ENCODE data around the gene PTPN1. TPM values are rescaled to one million over a fixed set of nuclear protein-coding genes. Genes with fewer than 3 reads are reported as not detected.

PTPN1 gene
- total RNA-seq, 1 donor from 2014 or later, result 78.2 TPM

DNA sequence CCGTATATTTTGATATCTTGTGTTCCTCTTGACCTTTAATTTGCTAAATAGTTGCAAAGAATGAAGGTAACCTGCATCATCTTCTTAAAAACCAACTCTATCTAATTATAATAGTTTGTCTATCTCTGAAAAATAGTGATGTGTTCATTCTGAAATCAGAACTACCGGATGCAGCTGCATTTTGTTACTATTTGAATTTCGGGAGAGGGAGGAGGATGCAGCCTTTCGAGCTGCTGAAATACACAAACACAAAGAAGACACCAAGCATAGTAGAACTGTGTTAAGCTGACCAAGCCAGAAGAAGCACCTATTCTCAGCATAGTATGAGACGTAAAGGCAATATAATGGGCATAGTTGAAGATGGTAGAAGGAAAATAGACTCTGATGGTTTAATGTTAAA, 33.1 kb downstream of the PTPN1 start:
- H3K9me3 ChIP-seq, result no peaks in the 10 kb centered on the region
- peaks cover 97% of the 10 kb centered on the region for H3K4me1 ChIP-seq
- intact Hi-C loops (cut with DNase I), result no loop called here
- ATAC-seq (no peak), DNase-seq (no peak)
- H3K27me3 ChIP-seq (ENCODE audit: low read depth), result no peaks in the 10 kb centered on the region
- H3K4me3 ChIP-seq, result no peak overlapping the region
- peaks cover 1% of the 10 kb centered on the region for H3K36me3 ChIP-seq
- H3K27ac ChIP-seq, result peak overlapping the region; percentile 79
- TF ChIP-seq, protein P1, sequence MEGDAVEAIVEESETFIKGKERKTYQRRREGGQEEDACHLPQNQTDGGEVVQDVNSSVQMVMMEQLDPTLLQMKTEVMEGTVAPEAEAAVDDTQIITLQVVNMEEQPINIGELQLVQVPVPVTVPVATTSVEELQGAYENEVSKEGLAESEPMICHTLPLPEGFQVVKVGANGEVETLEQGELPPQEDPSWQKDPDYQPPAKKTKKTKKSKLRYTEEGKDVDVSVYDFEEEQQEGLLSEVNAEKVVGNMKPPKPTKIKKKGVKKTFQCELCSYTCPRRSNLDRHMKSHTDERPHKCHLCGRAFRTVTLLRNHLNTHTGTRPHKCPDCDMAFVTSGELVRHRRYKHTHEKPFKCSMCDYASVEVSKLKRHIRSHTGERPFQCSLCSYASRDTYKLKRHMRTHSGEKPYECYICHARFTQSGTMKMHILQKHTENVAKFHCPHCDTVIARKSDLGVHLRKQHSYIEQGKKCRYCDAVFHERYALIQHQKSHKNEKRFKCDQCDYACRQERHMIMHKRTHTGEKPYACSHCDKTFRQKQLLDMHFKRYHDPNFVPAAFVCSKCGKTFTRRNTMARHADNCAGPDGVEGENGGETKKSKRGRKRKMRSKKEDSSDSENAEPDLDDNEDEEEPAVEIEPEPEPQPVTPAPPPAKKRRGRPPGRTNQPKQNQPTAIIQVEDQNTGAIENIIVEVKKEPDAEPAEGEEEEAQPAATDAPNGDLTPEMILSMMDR (IDR thresholded peaks at IDR 0.05), result no peak

DNA sequence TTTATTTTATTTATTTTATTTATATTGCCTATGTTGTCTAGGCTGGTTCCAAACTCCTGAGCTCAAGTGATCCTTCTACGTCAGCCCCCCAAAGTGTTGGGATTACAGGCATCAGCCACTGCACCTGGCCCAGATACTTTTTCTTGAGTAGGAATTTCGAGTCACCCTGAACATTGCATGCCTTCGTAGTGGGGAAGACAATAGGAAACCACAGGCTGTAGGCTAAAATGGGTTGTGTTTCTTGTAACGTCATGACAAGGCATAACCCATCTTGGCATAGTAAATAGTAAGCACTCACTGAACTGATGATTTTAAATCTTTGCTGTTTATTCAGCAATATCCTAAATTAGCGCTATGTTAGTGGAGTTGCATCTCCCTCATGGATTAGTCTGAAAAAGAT, 34.9 kb downstream of the PTPN1 start:
- ATAC-seq, result no peak
- TF ChIP-seq, protein P1 (IDR thresholded peaks at IDR 0.05), result no peak
- intact Hi-C loops (cut with DNase I), result no loop called here
- Histone ChIP-seq H3K36me3 (peaks cover 9% of the 10 kb centered on the region), H3K27ac (no peak overlapping the region), H3K4me1 (peaks cover 98% of the 10 kb centered on the region), H3K27me3 (ENCODE audit: low read depth) (no peaks in the 10 kb centered on the region), H3K4me3 (no peak overlapping the region), H3K9me3 (no peaks in the 10 kb centered on the region)
- DNase-seq, result no peak

DNA sequence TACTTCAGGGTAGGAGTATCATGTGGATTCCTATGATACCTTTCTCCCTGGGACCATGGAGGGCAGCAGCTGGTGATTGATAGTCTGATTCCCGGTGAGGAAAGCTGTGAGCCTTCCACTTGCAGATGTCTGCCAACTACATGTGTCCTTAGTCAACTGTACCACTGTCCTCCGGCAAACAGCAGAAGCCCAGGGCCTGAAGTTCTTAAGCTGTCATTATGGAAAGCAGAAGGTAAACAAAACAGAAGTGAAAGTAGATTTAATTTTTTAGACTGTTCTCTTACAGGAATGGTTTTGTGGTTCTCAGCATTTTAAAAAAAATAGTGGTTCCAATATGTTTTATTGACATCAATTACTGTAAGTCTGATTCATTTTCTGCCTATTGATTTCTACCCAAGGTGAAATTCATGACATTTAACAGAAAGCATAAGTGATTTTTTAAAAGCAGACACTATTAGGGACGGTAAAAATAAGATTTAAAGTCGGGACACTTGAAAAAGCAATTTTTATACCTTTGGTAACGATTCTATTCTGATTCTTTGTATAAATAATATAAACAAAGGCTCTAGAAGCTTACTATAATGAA, 36.6 kb downstream of the PTPN1 start:
- Histone ChIP-seq H3K36me3 (peaks cover 9% of the 10 kb centered on the region), H3K9me3 (no peaks in the 10 kb centered on the region), H3K27ac (peak overlapping the region; percentile 40), H3K4me3 (no peak overlapping the region), H3K4me1 (peaks cover 99% of the 10 kb centered on the region), H3K27me3 (ENCODE audit: low read depth) (no peaks in the 10 kb centered on the region)
- DNase-seq, result no peak
- ATAC-seq, result peak; percentile 22 to 28
- TF ChIP-seq, protein P1 (IDR thresholded peaks at IDR 0.05), result no peak
- intact Hi-C loops (cut with DNase I), result no loop called here

DNA sequence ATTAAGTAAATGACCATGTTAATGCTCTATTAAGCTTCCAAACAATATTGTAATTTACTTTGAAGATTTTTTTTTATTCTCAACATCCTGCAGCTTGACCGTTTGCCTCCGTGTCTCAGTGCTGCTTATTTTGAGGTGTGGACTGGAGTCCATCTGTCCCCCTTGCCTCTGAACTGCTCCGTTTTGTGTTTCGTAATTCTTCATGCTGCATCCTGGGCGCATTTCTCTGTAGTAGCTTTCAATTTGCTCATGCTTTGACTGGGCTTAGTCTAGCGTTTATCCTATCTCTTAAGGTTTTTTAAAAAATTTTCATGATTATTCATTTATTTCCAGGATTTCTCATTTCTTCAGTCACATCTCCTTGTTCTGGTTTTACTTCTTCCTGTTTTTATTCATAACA, 37.8 kb downstream of the PTPN1 start:
- Histone ChIP-seq H3K4me1 (peaks cover 94% of the 10 kb centered on the region), H3K36me3 (peaks cover 9% of the 10 kb centered on the region), H3K27me3 (ENCODE audit: low read depth) (no peaks in the 10 kb centered on the region), H3K27ac (peak overlapping the region; percentile 49), H3K4me3 (no peak overlapping the region), H3K9me3 (no peaks in the 10 kb centered on the region)
- intact Hi-C loops (cut with DNase I), result no loop called here
- ATAC-seq (no peak), DNase-seq (no peak)
- TF ChIP-seq, protein P1 (IDR thresholded peaks at IDR 0.05), result no peak

DNA sequence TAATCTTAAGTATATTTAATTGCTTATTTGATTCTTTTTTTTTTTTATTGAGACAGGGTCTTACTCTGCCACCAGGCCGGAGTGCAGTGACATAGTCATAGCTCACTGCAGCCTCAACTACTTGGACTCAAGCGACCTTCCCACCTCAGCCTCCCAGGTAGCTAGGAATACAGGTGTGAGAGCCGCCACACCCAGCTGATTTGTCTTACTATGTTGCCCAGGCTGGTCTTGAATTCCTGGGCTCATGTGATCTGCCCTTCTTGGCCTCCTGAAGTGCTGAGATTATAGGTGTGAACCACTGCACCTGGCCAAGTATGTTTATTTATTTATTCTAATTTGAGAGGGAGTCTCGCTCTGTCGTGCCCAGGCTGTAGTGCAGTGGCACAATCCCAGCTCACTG, 38.2 kb downstream of the PTPN1 start:
- DNase-seq (peak; percentile 59), ATAC-seq (peak; percentile 60 to 75)
- H3K27me3 ChIP-seq (ENCODE audit: low read depth), result no peaks in the 10 kb centered on the region
- peak overlapping the region; percentile 49 for H3K27ac ChIP-seq
- H3K4me3 ChIP-seq, result no peak overlapping the region
- H3K9me3 ChIP-seq, result no peaks in the 10 kb centered on the region
- peaks cover 90% of the 10 kb centered on the region for H3K4me1 ChIP-seq
- H3K36me3 ChIP-seq, result peaks cover 9% of the 10 kb centered on the region
- TF ChIP-seq, protein P1 (IDR thresholded peaks at IDR 0.05), result no peak
- intact Hi-C loops (cut with DNase I), result no loop called here
